Peyer's patch (tissue), 4 donors: ENCODE measurements around the gene PRAC1.

Source experiments
- CTCF ChIP-seq, 6 experiments: fragments of 450-650 bp in 4 of 6; fragments of 200-600 bp in 2 of 6; sonication (generic) in 1 of 6; IDR thresholded peaks; one replicate each; pipeline ENCODE4 v1.5.1; 2017 to 2019; ENCODE audit warnings: antibody characterized with exemption in 6 of 6, mild to moderate bottlenecking in 3 of 6, moderate library complexity in 1 of 6
- POLR2A ChIP-seq, 2 donors: fragments of 450-650 bp; IDR thresholded peaks; one replicate each; pipeline ENCODE4 v1.5.1; 2017; ENCODE audit warnings: antibody characterized with exemption in 2 of 2, mild to moderate bottlenecking in 2 of 2, moderate library complexity in 2 of 2

GRCh38 chr17:48681609-48682008, 40.7 kb downstream of the PRAC1 start:
- no peak for TF ChIP-seq POLR2A (IDR thresholded peaks at IDR 0.05)
- no peak for TF ChIP-seq CTCF (IDR thresholded peaks at IDR 0.05)
